CD4-positive, CD25-positive, alpha-beta regulatory T cell (primary cell): ENCODE results near the gene NAAA. TPM values are rescaled to one million over a fixed set of nuclear protein-coding genes. Genes with fewer than 3 reads are reported as not detected.

Experiments used
- ATAC-seq, 2 donors: fragments of 150-1000 bp; cut with Tn5 transposase; one replicate each; pipeline ENCODE4 v1.10.0; 2021; ENCODE audit warnings: low read depth in 2 of 2, moderate number of reproducible peaks in 2 of 2, moderate library complexity in 1 of 2
- DNase-seq, 3 donors: peaks; one replicate each; pipeline versions ENCODE4 v3.0.0 to v3.0.0-alpha.2; 2012 to 2022; ENCODE audit warnings: mixed read lengths in 1 of 3
- H3K27ac ChIP-seq: one replicate; pipeline ENCODE4 v1.7.0; 2013; ENCODE audit warnings: mild to moderate bottlenecking, low read length; ENCODE audit not compliant: insufficient read depth, poor library complexity, severe bottlenecking
- H3K27me3 ChIP-seq: one replicate; pipeline ENCODE4 v1.7.0; 2013; ENCODE audit warnings: low read length; ENCODE audit not compliant: control insufficient read depth, insufficient read depth
- H3K36me3 ChIP-seq: one replicate; pipeline ENCODE4 v1.7.0; 2013; ENCODE audit warnings: mild to moderate bottlenecking, low read length, moderate library complexity; ENCODE audit not compliant: control insufficient read depth, insufficient read depth
- H3K4me1 ChIP-seq: 2 replicates; pipeline ENCODE4 v1.7.0; 2013; ENCODE audit warnings: mild to moderate bottlenecking, low read length; ENCODE audit not compliant: insufficient read depth, control insufficient read depth, poor library complexity, severe bottlenecking
- H3K4me3 ChIP-seq: one replicate; pipeline ENCODE4 v1.7.0; 2013; ENCODE audit warnings: low read depth, mild to moderate bottlenecking, low read length, moderate library complexity
- H3K9me3 ChIP-seq, 2 experiments: 1 replicate in 1 of 2; 2 replicates in 1 of 2; pipeline ENCODE4 v1.7.0; 2013; ENCODE audit warnings: low read length in 2 of 2, mild to moderate bottlenecking in 1 of 2, moderate library complexity in 1 of 2; ENCODE audit not compliant: control insufficient read depth in 2 of 2
- H3K27ac Mint-ChIP-seq, 3 donors: one replicate each; pipeline ENCODE4 v1.8.0; 2020 to 2022; ENCODE audit warnings: mild to moderate bottlenecking in 3 of 3, mixed read lengths in 3 of 3, moderate library complexity in 2 of 3
- H3K27me3 Mint-ChIP-seq: one replicate; pipeline ENCODE4 v1.8.0; 2022; ENCODE audit warnings: mild to moderate bottlenecking, mixed read lengths
- H3K36me3 Mint-ChIP-seq: one replicate; pipeline ENCODE4 v1.8.0; 2020; ENCODE audit warnings: mixed read lengths
- H3K4me1 Mint-ChIP-seq, 4 donors: one replicate each; pipeline ENCODE4 v1.8.0; 2020 to 2022; ENCODE audit warnings: mixed read lengths in 4 of 4, mild to moderate bottlenecking in 1 of 4
- H3K4me3 Mint-ChIP-seq, 4 donors: one replicate each; pipeline ENCODE4 v1.8.0; 2020 to 2022; ENCODE audit warnings: mild to moderate bottlenecking in 4 of 4, mixed read lengths in 4 of 4, moderate library complexity in 3 of 4
- H3K9me3 Mint-ChIP-seq, 7 donors: one replicate each; pipeline ENCODE4 v1.8.0; 2020 to 2022; ENCODE audit warnings: mixed read lengths in 7 of 7, mild to moderate bottlenecking in 3 of 7, moderate library complexity in 2 of 7
- polyA plus RNA-seq, 4 donors: library from polyadenylated mRNA; unstranded; fragments of 300-500 nt; fragmentation: Illumina TruSeq; gene quantifications; one replicate each; pipeline ENCODE4 v1.2.3, GENCODE V29; 2021
- total RNA-seq: library from RNA; stranded (reverse); gene quantifications from one replicate; pipeline ENCODE4 v1.2.3, GENCODE V29; 2022

NAAA gene
- total and polyA plus RNA-seq, 5 donors from 2014 or later = 60.5 to 135 (median 123) TPM

DNA sequence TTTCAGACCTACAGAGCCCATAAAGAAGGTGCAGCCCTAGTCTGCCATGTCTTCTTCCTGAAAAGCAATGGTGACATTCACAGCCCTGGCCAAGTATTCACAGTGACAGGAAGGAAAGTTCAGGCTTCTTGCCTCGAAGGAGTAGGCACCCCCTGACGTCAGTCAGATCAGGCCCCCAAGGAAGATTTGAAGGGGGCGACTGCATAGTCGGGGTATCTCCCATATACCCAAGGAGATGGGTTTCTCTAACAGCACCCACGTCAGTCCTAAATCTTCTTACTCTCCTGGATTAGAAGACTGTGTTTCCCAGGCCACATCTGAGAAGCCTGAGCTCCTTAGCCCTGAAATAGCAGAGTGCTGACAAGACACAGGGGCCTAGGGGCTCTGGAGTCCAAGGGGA lies 38.5 kb downstream of the NAAA start, which contains the start of gene PPEF2:
TSS of gene PPEF2 (minus strand) at position 101 of the 400 bp plus-strand sequence. CDS start 6,127 bp downstream, outside the sequence.
- no peak within 1 kb of the TSS for H3K27ac ChIP-seq
- Mint-ChIP-seq H3K4me3 (no peak within 1 kb of the TSS), H3K4me1 (no peaks in the 10 kb centered on the region), H3K9me3 (peaks cover 0 to 4% (median 0%) of the 10 kb centered on the region in 7 donors), H3K27me3 (peaks cover 24% of the 10 kb centered on the region), H3K27ac (no peak within 1 kb of the TSS), H3K36me3 (no peaks in the 10 kb centered on the region)
- no peak for ATAC-seq
- H3K4me3 ChIP-seq = no peak within 1 kb of the TSS
- DNase-seq = no peak
- H3K27me3 ChIP-seq = peaks cover 9% of the 10 kb centered on the region
- H3K36me3 ChIP-seq = no peaks in the 10 kb centered on the region
- H3K4me1 ChIP-seq = no peaks in the 10 kb centered on the region
- no peaks in the 10 kb centered on the region for H3K9me3 ChIP-seq

DNA sequence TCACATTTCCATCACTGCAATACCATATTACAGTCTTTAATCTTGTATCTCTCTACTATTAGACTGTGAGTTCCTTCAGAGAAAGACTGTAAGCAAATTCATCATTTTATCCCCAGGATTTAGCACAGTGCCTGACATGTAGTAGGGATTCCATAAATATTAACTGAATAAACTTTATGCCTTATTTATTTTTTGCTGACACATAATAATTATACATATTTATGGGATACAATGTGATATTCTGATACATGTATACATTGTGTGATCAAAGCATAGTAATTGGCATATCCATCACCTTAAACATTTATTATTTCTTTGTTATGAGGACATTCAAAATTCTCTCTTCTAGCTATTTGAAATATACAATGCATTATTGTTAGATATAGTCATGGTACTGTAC lies 42.3 kb downstream of the NAAA start:
- Mint-ChIP-seq H3K36me3 (no peaks in the 10 kb centered on the region), H3K9me3 (peaks cover 0 to 4% (median 0%) of the 10 kb centered on the region in 7 donors)

DNA sequence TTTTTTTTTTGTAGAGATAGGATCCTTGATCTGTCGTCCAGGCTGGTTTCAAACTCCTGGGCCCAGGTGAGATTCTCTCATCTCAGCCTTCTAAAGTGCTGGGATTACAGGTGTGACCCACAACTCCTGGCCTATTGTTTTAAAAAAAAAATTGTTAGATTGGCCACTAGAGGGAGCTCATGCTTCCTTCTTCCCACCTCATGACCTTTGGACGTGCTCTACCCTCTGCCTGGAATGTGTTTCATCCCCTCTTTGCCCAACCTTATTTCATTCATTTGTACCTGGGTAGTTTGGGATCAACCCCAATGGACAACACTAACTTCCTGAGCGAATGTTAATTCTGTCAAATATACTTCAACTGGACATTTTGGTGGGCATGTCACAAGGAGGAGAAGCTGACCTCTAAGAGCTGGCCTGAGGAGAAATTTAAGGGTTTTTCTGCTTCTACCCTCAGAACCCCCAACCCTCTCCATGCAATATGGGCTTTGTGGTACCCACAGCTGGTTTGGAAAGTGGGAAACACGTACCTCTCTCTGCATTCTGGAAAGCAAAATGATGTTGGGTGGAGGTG lies 45.0 kb downstream of the NAAA start:
- H3K36me3 Mint-ChIP-seq = no peaks in the 10 kb centered on the region
- peaks cover 0 to 4% (median 0%) of the 10 kb centered on the region in 7 donors for H3K9me3 Mint-ChIP-seq
- H3K4me3 ChIP-seq = no peak overlapping the region
- H3K4me3 Mint-ChIP-seq = no peak overlapping the region
- H3K4me1 Mint-ChIP-seq = no peaks in the 10 kb centered on the region
- no peaks in the 10 kb centered on the region for H3K36me3 ChIP-seq
- ATAC-seq (peak in 1 of 2 donors; percentile 60), DNase-seq (peak in 2 of 3 donors; percentile 41 to 54)
- no peaks in the 10 kb centered on the region for H3K4me1 ChIP-seq
- H3K27me3 ChIP-seq = peaks cover 2% of the 10 kb centered on the region
- H3K27ac Mint-ChIP-seq = peak overlapping the region in 1 of 3 donors; percentile 32
- peaks cover 26% of the 10 kb centered on the region for H3K27me3 Mint-ChIP-seq
- H3K27ac ChIP-seq = no peak overlapping the region
- no peaks in the 10 kb centered on the region for H3K9me3 ChIP-seq

More for the DNA sequence above, 42.3 kb downstream of the NAAA start:
- Histone ChIP-seq H3K4me3 (no peak overlapping the region), H3K27me3 (peaks cover 9% of the 10 kb centered on the region), H3K36me3 (no peaks in the 10 kb centered on the region), H3K27ac (no peak overlapping the region), H3K9me3 (no peaks in the 10 kb centered on the region), H3K4me1 (no peaks in the 10 kb centered on the region)
- Mint-ChIP-seq H3K27ac (no peak overlapping the region), H3K27me3 (peaks cover 35% of the 10 kb centered on the region), H3K4me3 (no peak overlapping the region), H3K4me1 (no peaks in the 10 kb centered on the region)
- no peak for ATAC-seq
- DNase-seq = no peak

DNA sequence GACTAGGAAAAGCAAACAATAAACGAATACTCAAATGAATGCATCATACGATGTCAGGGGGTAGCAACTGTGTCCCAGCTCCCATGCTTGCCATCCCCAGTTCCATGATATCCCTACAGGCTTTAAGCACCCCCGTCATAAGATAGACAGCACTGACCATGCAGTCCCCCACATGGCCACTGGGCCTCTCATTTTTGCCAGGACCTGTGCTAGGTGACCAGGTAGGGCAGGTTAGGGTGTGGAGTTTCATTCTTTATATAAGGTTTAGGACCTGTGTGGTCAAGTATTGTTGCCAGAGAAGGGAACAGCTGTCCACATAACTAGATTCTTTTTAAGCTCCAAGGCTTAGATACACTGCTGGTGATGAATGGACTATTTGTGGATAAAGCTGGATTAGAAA lies 48.3 kb downstream of the NAAA start:
- peak overlapping the region in 1 of 3 donors; percentile 25 for H3K27ac Mint-ChIP-seq
- no peak for ATAC-seq

DNA sequence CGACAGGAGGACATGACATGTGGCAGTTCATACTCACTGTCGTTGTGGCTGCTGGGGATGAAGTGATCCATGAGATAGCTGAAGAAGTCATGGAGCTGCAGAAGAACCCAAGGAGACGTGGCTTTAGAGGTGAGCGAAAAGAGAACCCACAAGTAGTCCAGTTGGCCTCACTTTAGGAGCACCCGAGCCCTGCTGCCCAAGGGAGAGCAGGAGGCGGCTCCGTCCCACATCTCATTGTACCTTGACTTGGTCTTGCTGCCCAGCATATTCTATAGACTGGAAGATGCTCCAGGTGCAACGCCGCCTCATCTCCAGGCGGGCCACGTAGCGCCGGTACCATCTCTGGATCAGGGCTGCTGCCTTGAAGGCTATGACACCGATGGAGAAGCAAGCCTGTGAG lies 49.2 kb downstream of the NAAA start:
- peaks cover 24% of the 10 kb centered on the region for H3K27me3 Mint-ChIP-seq
- H3K9me3 ChIP-seq = no peaks in the 10 kb centered on the region
- H3K27ac ChIP-seq = no peak overlapping the region
- H3K9me3 Mint-ChIP-seq = no peaks in the 10 kb centered on the region
- H3K4me3 ChIP-seq = no peak overlapping the region
- H3K36me3 Mint-ChIP-seq = no peaks in the 10 kb centered on the region
- no peaks in the 10 kb centered on the region for H3K4me1 Mint-ChIP-seq
- no peak overlapping the region for H3K4me3 Mint-ChIP-seq
- H3K27me3 ChIP-seq = no peaks in the 10 kb centered on the region
- DNase-seq = no peak
- ATAC-seq = no peak
- no peak overlapping the region for H3K27ac Mint-ChIP-seq
- no peaks in the 10 kb centered on the region for H3K36me3 ChIP-seq
- no peaks in the 10 kb centered on the region for H3K4me1 ChIP-seq

More for the DNA sequence above, 48.3 kb downstream of the NAAA start:
- H3K36me3 Mint-ChIP-seq = no peaks in the 10 kb centered on the region
- Histone ChIP-seq H3K27ac (no peak overlapping the region), H3K4me1 (no peaks in the 10 kb centered on the region), H3K36me3 (no peaks in the 10 kb centered on the region), H3K27me3 (no peaks in the 10 kb centered on the region), H3K9me3 (no peaks in the 10 kb centered on the region), H3K4me3 (no peak overlapping the region)
- no peaks in the 10 kb centered on the region for H3K4me1 Mint-ChIP-seq
- H3K4me3 Mint-ChIP-seq = no peak overlapping the region
- no peak for DNase-seq
- H3K9me3 Mint-ChIP-seq = no peaks in the 10 kb centered on the region
- H3K27me3 Mint-ChIP-seq = peaks cover 29% of the 10 kb centered on the region

DNA sequence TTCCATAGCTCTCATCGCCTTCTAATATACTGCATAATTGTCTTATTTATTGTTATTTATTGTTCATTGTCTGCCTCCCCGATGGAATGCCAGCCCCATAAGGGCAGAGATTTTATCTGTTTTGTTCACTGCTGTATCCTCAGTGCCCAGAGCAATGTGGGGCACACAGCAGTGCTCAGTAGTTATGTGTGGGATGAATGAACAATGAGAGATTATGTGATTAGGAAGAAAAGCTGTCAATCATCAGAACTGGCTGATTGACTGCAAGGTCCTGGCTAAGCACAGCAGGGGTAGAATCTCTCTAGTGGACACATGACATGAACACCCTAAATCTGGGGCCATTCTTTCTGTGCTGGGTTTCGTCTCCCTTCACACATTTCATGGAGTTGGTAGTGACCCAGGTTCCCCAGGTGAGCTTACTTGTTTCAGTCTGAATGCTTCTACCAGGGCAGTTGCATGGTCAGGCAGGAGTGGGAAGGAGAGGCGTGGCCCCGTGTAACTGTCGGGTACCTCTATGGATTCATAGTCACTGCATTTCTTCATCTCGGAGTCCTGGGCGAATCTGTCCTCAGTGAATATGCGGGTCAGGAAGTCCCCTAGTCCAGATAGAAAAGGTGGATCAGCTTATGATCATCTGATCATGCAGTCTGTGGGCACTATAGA lies 51.1 kb downstream of the NAAA start:
- no peaks in the 10 kb centered on the region for H3K4me1 ChIP-seq
- H3K4me1 Mint-ChIP-seq = no peaks in the 10 kb centered on the region
- H3K36me3 Mint-ChIP-seq = no peaks in the 10 kb centered on the region
- H3K9me3 ChIP-seq = no peaks in the 10 kb centered on the region
- H3K27ac ChIP-seq = no peak overlapping the region
- H3K27me3 ChIP-seq = no peaks in the 10 kb centered on the region
- DNase-seq (no peak), ATAC-seq (no peak)
- peaks cover 18% of the 10 kb centered on the region for H3K27me3 Mint-ChIP-seq
- no peak overlapping the region for H3K4me3 Mint-ChIP-seq
- H3K4me3 ChIP-seq = no peak overlapping the region
- no peaks in the 10 kb centered on the region for H3K36me3 ChIP-seq
- no peak overlapping the region for H3K27ac Mint-ChIP-seq
- no peaks in the 10 kb centered on the region for H3K9me3 Mint-ChIP-seq

DNA sequence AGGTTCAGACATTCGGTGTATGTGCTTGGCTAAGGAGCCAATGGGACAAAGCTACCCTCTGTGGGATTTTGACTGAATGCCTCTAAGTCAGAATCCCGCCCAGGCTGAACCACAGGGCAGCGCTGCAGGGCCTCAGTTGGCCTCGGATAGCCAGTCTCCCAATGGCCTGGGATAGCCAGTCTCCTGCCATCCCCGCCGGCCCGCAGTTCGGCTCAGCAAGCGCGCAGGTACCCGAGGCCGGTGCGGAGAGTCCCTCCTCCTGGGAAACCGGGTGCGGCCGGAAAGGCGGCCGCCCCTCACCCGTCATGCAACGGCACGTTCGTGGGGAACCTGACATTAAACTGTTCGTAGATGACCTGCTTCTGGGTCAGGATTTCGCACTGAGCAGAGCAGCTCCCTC lies 54.7 kb downstream of the NAAA start:
- no peaks in the 10 kb centered on the region for H3K9me3 Mint-ChIP-seq
- Histone ChIP-seq H3K27me3 (no peaks in the 10 kb centered on the region), H3K9me3 (no peaks in the 10 kb centered on the region), H3K4me1 (no peaks in the 10 kb centered on the region), H3K36me3 (no peaks in the 10 kb centered on the region), H3K4me3 (no peak overlapping the region), H3K27ac (no peak overlapping the region)
- no peaks in the 10 kb centered on the region for H3K36me3 Mint-ChIP-seq
- DNase-seq (no peak), ATAC-seq (no peak)
- no peaks in the 10 kb centered on the region for H3K4me1 Mint-ChIP-seq
- H3K27me3 Mint-ChIP-seq = peaks cover 17% of the 10 kb centered on the region
- H3K4me3 Mint-ChIP-seq = no peak overlapping the region
- H3K27ac Mint-ChIP-seq = no peak overlapping the region

DNA sequence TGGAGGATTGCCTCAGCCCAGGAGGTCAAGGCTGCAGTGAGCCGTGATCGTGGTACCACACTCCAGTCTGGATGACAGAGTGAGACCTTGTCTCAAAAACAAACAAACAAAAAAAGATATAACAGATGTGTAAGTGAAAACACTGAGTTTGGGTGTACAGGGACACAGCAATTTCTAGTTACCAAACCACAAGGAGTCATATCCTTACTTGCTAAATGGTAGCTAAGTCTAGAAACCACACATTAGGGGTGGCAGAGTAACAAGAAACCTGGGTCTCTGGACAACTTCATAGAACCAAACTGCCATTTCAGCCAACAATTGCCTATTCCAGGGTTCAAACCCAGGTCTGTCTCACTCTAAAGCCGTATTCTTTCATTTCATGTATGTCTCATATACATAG lies 59.3 kb downstream of the NAAA start:
- Mint-ChIP-seq H3K27me3 (peaks cover 4% of the 10 kb centered on the region), H3K4me1 (no peaks in the 10 kb centered on the region), H3K9me3 (no peaks in the 10 kb centered on the region), H3K36me3 (no peaks in the 10 kb centered on the region), H3K27ac (no peak overlapping the region), H3K4me3 (no peak overlapping the region)
- Histone ChIP-seq H3K27ac (no peak overlapping the region), H3K36me3 (no peaks in the 10 kb centered on the region), H3K27me3 (no peaks in the 10 kb centered on the region), H3K4me1 (no peaks in the 10 kb centered on the region), H3K9me3 (no peaks in the 10 kb centered on the region), H3K4me3 (no peak overlapping the region)
- ATAC-seq (no peak), DNase-seq (peak in 1 of 3 donors; percentile 5)
